GM12878 (cell line): ENCODE results near the gene HACE1. TPM values are rescaled to one million over a fixed set of nuclear protein-coding genes. Genes with fewer than 3 reads are reported as not detected.

ENCODE experiments used
- ATAC-seq: fragments of 200-7000 bp; cut with Tn5 transposase; 3 replicates; pipeline ENCODE4 v1.9.1; 2020; ENCODE audit warnings: mild to moderate bottlenecking, moderate library complexity
- BruUV-seq: library from RNA; stranded (reverse); fragments of 400-500 nt; replicated peaks from 2 replicates; lab custom pipeline; 2021; lab: Mats Ljungman, UMichigan
- CTCF ChIA-PET: fragments of 300-600 bp; sonication (Branson Sonifier 250); formaldehyde crosslinking; extraction: SDS; loops from one replicate; lab custom pipeline; 2021; ENCODE audit warnings: inconsistent platforms; lab: Yijun Ruan, JAX
- POLR2A ChIA-PET: fragments of 350-600 bp; formaldehyde crosslinking; extraction: SDS; loops from one replicate; lab custom pipeline; 2021; ENCODE audit warnings: inconsistent platforms; lab: Charles Lee
- RAD21 ChIA-PET: fragments of 300-600 bp; sonication (Branson Sonifier 250); formaldehyde crosslinking; loops from one replicate; lab custom pipeline; 2023; ENCODE audit warnings: antibody characterized with exemption; ENCODE audit not compliant: unreplicated experiment; lab: Charles Lee
- SMC1A ChIA-PET: fragments of 300-600 bp; sonication (Branson Sonifier 250); formaldehyde crosslinking; loops from one replicate; lab custom pipeline; 2023; ENCODE audit not compliant: unreplicated experiment, uncharacterized antibody; lab: Charles Lee
- DNase-seq: peaks from one replicate; pipeline ENCODE4 v3.0.0-alpha.2; 2011; ENCODE audit warnings: low read depth, low spot score
- FAIRE-seq: peaks from 3 replicates; lab custom pipeline; 2011; peaks lifted over from hg19 to GRCh38; lab: Jason Lieb, UNC
- H2AFZ ChIP-seq: 2 replicates; pipeline ENCODE4 v1.6.0; 2011; ENCODE audit warnings: low read depth, low read length, control low read depth; ENCODE audit not compliant: control insufficient read depth
- H3K27ac ChIP-seq: 2 replicates; pipeline ENCODE4 v1.5.1; 2011; ENCODE audit warnings: control low read depth; ENCODE audit not compliant: control insufficient read depth, insufficient read depth
- H3K27me3 ChIP-seq, 2 experiments: replicated peaks in 1 of 2; 2 replicates each; pipeline versions ENCODE4 v1.6.0 to v1.6.1; 2011; ENCODE audit warnings: low read length in 1 of 2; ENCODE audit not compliant: control insufficient read depth in 2 of 2, insufficient read depth in 2 of 2
- H3K36me3 ChIP-seq, 2 experiments: 2 replicates each; pipeline ENCODE4 v1.5.1; 2011; ENCODE audit warnings: low read length in 1 of 2; ENCODE audit not compliant: control insufficient read depth in 2 of 2, insufficient read depth in 2 of 2
- H3K4me1 ChIP-seq: 2 replicates; pipeline ENCODE4 v1.6.1; 2011; ENCODE audit warnings: mild to moderate bottlenecking, low read length, moderate library complexity, mixed read lengths; ENCODE audit not compliant: control insufficient read depth, insufficient read depth
- H3K4me2 ChIP-seq: 2 replicates; pipeline ENCODE4 v1.6.0; 2011; ENCODE audit warnings: control low read depth; ENCODE audit not compliant: control insufficient read depth, insufficient read depth
- H3K4me3 ChIP-seq: fragments of 200-600 bp; sonication (generic); 2 replicates; pipeline ENCODE4 v1.5.1; 2016
- H3K79me2 ChIP-seq: 2 replicates; pipeline ENCODE4 v1.6.0; 2011; ENCODE audit warnings: low read length; ENCODE audit not compliant: control insufficient read depth, insufficient read depth
- H3K9ac ChIP-seq: 2 replicates; pipeline ENCODE4 v1.8.0; 2011; ENCODE audit warnings: low read length, control low read depth, mixed read lengths; ENCODE audit not compliant: control insufficient read depth, insufficient read depth
- H3K9me3 ChIP-seq: replicated peaks from 3 replicates; pipeline ENCODE4 v1.5.1; 2011; ENCODE audit warnings: mild to moderate bottlenecking, low read length; ENCODE audit not compliant: control insufficient read depth, insufficient read depth
- H4K20me1 ChIP-seq: 2 replicates; pipeline ENCODE4 v1.6.0; 2011; ENCODE audit not compliant: control insufficient read depth, insufficient read depth
- BMI1 ChIP-seq: fragments of 450-650 bp; IDR thresholded peaks from 2 replicates; pipeline ENCODE4 v1.6.1; 2016; ENCODE audit warnings: mild to moderate bottlenecking, moderate library complexity, borderline replicate concordance
- CEBPZ ChIP-seq: fragments of 150-350 bp; IDR thresholded peaks from 2 replicates; pipeline ENCODE4 v1.6.1; 2016; ENCODE audit warnings: low read depth, low read length
- FOXK2 ChIP-seq: fragments of 450-650 bp; IDR thresholded peaks from 2 replicates; pipeline ENCODE4 v1.6.1; 2017; ENCODE audit warnings: mild to moderate bottlenecking, moderate library complexity
- HCFC1 ChIP-seq: fragments of 150-350 bp; IDR thresholded peaks from 2 replicates; pipeline ENCODE4 v1.6.1; 2014; ENCODE audit warnings: low read length
- KLF5 ChIP-seq: fragments of 450-650 bp; IDR thresholded peaks from 2 replicates; pipeline ENCODE4 v1.6.1; 2014; ENCODE audit warnings: mild to moderate bottlenecking; ENCODE audit not compliant: partially characterized antibody
- MEF2B ChIP-seq: fragments of 450-650 bp; IDR thresholded peaks from 2 replicates; pipeline ENCODE4 v1.6.1; 2018; ENCODE audit warnings: mild to moderate bottlenecking, moderate library complexity; ENCODE audit not compliant: partially characterized antibody, poor library complexity, severe bottlenecking
- MYB ChIP-seq: fragments of 150-350 bp; IDR thresholded peaks from 2 replicates; pipeline ENCODE4 v1.6.1; 2014; ENCODE audit warnings: mild to moderate bottlenecking, low read depth, low read length, borderline replicate concordance
- NBN ChIP-seq: fragments of 450-650 bp; IDR thresholded peaks from 2 replicates; pipeline ENCODE4 v1.6.1; 2016
- NR2F1 ChIP-seq: fragments of 450-650 bp; conservative IDR thresholded peaks from 2 replicates; pipeline ENCODE4 v1.6.1; 2017; ENCODE audit warnings: mild to moderate bottlenecking
- PAX5 ChIP-seq: IDR thresholded peaks from 2 replicates; pipeline ENCODE4 v1.6.1; 2011; ENCODE audit warnings: low read depth, low read length, borderline replicate concordance
- POLR2A ChIP-seq: IDR thresholded peaks from 2 replicates; pipeline ENCODE4 v1.6.1; 2011; ENCODE audit warnings: low read depth, mild to moderate bottlenecking, low read length
- RAD21 ChIP-seq: IDR thresholded peaks from 2 replicates; pipeline ENCODE4 v1.6.1; 2011; ENCODE audit warnings: mild to moderate bottlenecking, low read depth, low read length, moderate library complexity; ENCODE audit not compliant: insufficient read depth
- SMC3 ChIP-seq: IDR thresholded peaks from 2 replicates; pipeline ENCODE4 v1.6.1; 2011; ENCODE audit warnings: low read length, improper control_type of control experiment, borderline replicate concordance
- WRNIP1 ChIP-seq: IDR thresholded peaks from 2 replicates; pipeline ENCODE4 v1.6.1; 2011; ENCODE audit warnings: low read depth, low read length, improper control_type of control experiment, borderline replicate concordance
- ZNF207 ChIP-seq: fragments of 450-650 bp; IDR thresholded peaks from 2 replicates; pipeline ENCODE4 v1.6.1; 2014; ENCODE audit warnings: antibody characterized with exemption, mild to moderate bottlenecking, borderline replicate concordance
- WGBS: methylation state at CpG from one replicate; pipeline ENCODE4 v1.1.6; 2016; ENCODE audit warnings: low lambda C conversion rate; ENCODE audit not compliant: insufficient replicate concordance, insufficient coverage; ENCODE audit errors: missing lambda C conversion rate; 5-methylcytosine and 5-hydroxymethylcytosine counted together
- in situ Hi-C: fragments of 300-500 bp; cut with MboI; formaldehyde crosslinking; loops from 9 replicates; pipeline ENCODE4 v1.14.3; 2018; ENCODE audit warnings: mixed read lengths
- intact Hi-C: fragments of 100-400 bp; cut with micrococcal nuclease; formaldehyde crosslinking; loops from one replicate; pipeline ENCODE4 v1.14.2; 2022; ENCODE audit not compliant: unreplicated experiment
- polyA plus RNA-seq, 11 experiments: library from polyadenylated mRNA; depleted of rRNA in 4 of 11; unstranded in 6 of 11; stranded (reverse) in 5 of 11; fragments of >200 nt; fragmentation: Nextera tagmentation in 4 of 11; fragmentation: Illumina TruSeq in 1 of 11; extraction: Ambion mirVana in 4 of 11; extraction: Trizol in 1 of 11; gene quantifications; 1 replicate in 1 of 11; 2 replicates in 10 of 11; pipeline versions ENCODE4 v1.2.1 to v1.2.3, GENCODE V29; 2011 to 2016; ENCODE audit warnings: inconsistent platforms in 2 of 11, missing spikeins in 2 of 11, low read depth in 1 of 11
- total RNA-seq, 4 experiments: library from RNA; depleted of rRNA in 3 of 4; stranded (reverse); fragments of >200 nt in 3 of 4; fragmentation: Illumina TruSeq in 1 of 4; extraction: Trizol in 1 of 4; gene quantifications; 2 replicates each; pipeline versions ENCODE4 v1.2.1 to v1.2.3, GENCODE V29; 2013 to 2021

HACE1 gene
- total and polyA plus RNA-seq, 10 of the 15 experiments (the other 5 are each of a cell fraction or from before 2014, with no cell fraction given): 1.6 to 16.9 (median 5.6) TPM

GRCh38 chr6:104713982-104714381 lies 145.7 kb downstream of the HACE1 start:
- H3K79me2 ChIP-seq: no peaks in the 10 kb centered on the region
- DNase-seq (no peak), FAIRE-seq (no peak), ATAC-seq (no peak)
- no peak overlapping the region for H2AFZ ChIP-seq
- H3K27me3 ChIP-seq: no peaks in the 10 kb centered on the region
- H4K20me1 ChIP-seq: no peaks in the 10 kb centered on the region
- TF ChIP-seq POLR2A (no peak), WRNIP1 (no peak), MEF2B (no peak), BMI1 (no peak), CEBPZ (no peak), FOXK2 (no peak), HCFC1 (no peak), SMC3 (no peak), KLF5 (no peak), NBN (no peak), MYB (no peak), RAD21 (no peak), NR2F1 (no peak), ZNF207 (no peak), PAX5 (no peak)
- ChIA-PET SMC1A (no interaction called here), RAD21 (no interaction called here), CTCF (no interaction called here), POLR2A (no interaction called here)
- no peak overlapping the region for H3K9ac ChIP-seq
- in situ Hi-C loops (no loop called here), intact Hi-C loops (no loop called here)
- H3K4me1 ChIP-seq: no peaks in the 10 kb centered on the region
- no peak overlapping the region for H3K4me3 ChIP-seq
- no TSS peak for BruUV-seq
- no peaks in the 10 kb centered on the region for H3K36me3 ChIP-seq
- WGBS: 83% methylated on average over 2 of the region's 2 CpGs
- H3K9me3 ChIP-seq: no peaks in the 10 kb centered on the region
- H3K4me2 ChIP-seq: no peak overlapping the region
- H3K27ac ChIP-seq: no peak overlapping the region
